Measurements from ENCODE around the gene CHRNB1.

Gene CHRNB1

GRCh38 chr17:7411427-7411750 lies 33.5 kb upstream of the CHRNB1 start:
- H3K27ac ChIP-seq, result peak overlapping the region in 1 of 21 experiments; percentile 10
- no peak overlapping the region for H3K4me3 ChIP-seq

DNA sequence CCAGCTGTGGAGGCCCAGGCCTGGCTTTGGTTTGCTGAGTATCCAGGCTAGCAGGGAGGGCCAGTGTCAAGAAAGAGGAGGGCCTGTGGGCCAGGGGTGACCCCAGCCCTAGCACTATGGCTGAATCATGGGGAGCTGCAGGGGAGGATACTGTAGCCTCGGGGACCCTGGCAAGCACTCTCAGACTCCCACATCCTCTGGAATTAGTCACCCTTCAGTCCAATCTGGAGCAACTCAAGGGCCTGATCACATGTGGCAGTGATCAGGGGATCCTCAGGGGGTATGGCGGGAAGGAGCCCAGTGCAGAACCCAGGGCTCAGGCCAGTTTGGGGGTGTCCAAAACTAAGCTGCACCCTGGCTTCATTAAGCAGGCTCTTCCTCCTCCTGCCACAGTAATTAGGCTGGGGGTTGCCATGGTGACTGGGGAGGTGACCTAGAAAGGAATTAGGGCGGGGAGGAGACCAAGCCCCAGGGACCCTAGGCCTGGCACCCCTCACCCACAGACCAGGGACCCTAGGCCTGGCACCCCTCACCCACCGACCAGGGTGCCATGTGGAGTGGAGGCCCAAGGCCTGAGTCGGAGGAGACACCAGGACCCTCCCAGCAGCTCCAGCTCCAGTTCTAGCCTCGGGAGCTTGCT lies 31.4 kb upstream of the CHRNB1 start:
- Histone ChIP-seq H3K4me3 (no peak overlapping the region), H3K27ac (peak overlapping the region in 6 of 21 experiments; percentile 10 to 60 (median 26))

DNA sequence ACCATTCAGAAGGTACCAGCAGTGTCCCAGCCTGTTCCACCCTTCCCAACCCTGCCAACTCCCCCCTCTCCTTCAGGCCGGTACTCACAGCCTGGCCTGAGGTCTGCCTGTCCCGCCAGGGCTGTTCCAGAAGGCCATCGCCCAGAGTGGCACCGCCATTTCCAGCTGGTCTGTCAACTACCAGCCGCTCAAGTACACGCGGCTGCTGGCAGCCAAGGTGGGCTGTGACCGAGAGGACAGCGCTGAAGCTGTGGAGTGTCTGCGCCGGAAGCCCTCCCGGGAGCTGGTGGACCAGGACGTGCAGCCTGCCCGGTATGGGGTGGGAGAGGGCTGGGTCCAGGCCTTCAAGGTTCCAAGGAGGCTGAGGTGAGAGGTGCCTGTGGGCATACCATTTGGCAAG lies 30.0 kb upstream of the CHRNB1 start:
- no peak overlapping the region for H3K4me3 ChIP-seq
- H3K27ac ChIP-seq, result no peak overlapping the region

GRCh38 chr17:7415784-7416183 lies 29.1 kb upstream of the CHRNB1 start:
- Histone ChIP-seq H3K4me3 (no peak overlapping the region), H3K27ac (no peak overlapping the region)

DNA sequence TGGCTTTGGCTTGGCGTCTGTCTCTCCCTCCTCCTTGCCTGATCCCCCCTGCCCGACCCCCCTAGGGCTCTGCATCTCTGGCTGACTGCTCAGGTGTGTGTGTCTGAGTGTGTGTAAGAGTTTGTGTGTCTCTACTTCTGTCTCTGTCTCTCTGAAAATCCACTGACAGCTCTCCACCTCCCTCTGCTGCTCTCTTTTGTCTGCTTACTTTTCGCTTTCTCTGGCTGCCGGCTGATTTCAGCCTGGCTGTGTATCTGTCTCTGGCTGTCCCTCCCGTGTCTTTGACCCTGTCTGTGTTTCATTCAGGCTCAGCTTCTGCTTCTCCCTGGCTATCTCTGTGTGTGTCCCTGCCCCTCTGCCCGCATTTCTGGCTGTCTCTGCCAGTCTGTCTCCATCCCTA lies 28.5 kb upstream of the CHRNB1 start:
- no peak overlapping the region for H3K4me3 ChIP-seq
- no peak overlapping the region for H3K27ac ChIP-seq

DNA sequence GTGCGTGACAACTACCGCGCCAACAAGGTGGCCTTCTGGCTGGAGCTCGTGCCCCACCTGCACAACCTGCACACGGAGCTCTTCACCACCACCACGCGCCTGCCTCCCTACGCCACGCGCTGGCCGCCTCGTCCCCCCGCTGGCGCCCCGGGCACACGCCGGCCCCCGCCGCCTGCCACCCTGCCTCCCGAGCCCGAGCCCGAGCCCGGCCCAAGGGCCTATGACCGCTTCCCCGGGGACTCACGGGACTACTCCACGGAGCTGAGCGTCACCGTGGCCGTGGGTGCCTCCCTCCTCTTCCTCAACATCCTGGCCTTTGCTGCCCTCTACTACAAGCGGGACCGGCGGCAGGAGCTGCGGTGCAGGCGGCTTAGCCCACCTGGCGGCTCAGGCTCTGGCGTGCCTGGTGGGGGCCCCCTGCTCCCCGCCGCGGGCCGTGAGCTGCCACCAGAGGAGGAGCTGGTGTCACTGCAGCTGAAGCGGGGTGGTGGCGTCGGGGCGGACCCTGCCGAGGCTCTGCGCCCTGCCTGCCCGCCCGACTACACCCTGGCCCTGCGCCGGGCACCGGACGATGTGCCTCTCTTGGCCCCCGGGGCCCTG lies 27.7 kb upstream of the CHRNB1 start:
- no peak overlapping the region for H3K4me3 ChIP-seq
- H3K27ac ChIP-seq, result no peak overlapping the region

DNA sequence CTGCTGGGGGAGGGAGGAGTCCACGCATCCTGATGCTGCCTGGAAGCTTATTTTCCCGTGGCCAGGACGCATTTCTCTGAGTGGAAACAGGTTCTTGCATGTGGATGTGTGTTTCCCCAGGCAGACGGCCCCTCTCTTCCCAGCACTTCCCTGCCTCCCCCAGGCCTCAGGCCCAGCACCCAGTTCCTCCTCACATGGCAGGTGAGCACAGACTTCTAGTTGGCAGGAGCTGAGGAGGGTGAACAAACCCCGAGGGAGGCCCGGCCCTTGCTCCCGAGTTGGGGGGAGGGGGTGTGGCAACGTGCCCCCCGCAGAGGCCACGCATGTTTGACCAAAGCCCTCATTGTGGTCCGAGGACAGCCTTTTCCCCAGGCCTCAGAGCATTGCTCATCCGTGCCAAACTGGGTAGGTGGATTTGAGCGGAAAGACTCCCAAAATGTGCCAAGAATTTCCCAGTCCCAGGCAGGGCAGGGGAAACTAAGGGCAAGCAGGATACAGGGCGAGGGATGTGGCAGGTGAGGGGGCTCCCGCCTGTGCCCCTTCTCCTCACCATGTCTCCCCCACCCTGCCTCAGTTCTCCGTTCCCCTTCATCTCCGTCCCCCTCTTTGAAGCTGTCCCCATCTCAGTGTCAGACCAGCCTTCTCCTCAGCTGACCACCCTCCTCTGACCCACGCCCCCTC lies 26.2 kb upstream of the CHRNB1 start:
- Histone ChIP-seq H3K4me3 (no peak overlapping the region), H3K27ac (no peak overlapping the region)

GRCh38 chr17:7419819-7420610 lies 24.8 kb upstream of the CHRNB1 start, which contains the start of gene SPEM1:
Gene SPEM1 (plus strand): TSS chr17:7420324. CDS start chr17:7420385, 61 bp downstream.
- Histone ChIP-seq H3K4me3 (no peak within 1 kb of the TSS), H3K27ac (no peak within 1 kb of the TSS)

DNA sequence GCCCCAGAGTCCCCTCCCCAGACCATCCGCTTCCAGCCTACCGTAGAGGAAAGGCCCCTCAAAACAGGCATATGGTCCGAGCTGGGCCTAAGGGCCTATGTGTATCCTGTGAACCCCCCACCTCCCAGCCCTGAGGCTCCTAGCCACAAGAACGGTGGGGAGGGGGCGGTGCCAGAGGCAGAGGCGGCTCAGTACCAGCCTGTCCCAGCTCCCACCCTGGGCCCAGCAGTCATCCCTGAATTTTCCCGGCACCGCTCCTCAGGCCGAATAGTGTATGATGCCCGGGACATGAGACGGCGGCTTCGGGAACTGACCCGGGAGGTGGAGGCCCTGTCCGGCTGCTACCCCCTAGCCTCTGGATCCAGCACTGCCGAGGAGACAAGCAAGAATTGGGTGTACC lies 23.7 kb upstream of the CHRNB1 start:
- no peak overlapping the region for H3K27ac ChIP-seq
- H3K4me3 ChIP-seq, result no peak overlapping the region

DNA sequence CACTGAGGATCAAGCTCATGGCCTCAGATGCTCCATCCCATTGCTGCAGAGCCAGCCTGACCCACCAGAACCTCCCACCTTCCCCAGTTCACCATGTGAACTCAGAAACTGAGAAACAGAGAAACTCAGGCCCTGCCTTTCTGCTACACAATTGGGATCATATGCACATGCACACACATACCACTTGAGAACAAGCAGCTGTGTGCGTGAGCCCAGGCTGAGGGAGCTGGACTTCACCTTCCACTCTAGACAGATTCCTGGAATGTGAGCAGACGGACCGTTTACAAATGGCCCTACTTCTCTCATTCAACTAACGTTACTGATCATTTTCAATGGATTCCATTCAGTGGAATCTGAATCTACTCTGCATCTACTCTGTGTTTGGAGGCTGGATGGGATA lies 21.2 kb upstream of the CHRNB1 start:
- no peak overlapping the region for H3K4me3 ChIP-seq

DNA sequence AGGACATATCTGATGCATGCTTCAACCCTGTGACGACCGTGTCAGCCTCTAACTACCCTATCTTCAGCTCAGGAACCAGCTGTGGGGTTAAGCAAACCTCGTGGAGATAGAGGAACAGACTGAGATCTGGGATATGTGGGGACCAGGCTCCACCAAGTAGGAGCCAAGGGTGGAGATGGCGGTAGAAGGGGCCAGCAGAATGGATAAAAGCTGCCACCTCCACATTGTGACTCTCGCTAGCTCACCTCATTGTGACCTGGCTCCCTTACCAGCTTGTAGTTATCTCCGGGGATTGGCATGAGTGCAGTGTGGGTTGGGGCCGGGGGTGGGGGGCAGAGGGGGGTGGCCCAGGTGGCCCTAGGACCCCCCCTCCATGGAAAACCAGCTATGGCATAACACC lies 19.5 kb upstream of the CHRNB1 start, which contains the start of gene SPEM2:
Gene SPEM2, plus strand, starts transcription at position 301 of the 400 bp plus-strand sequence. Its CDS starts 73 bp downstream, at position 374.
- Histone ChIP-seq H3K4me3 (no peak within 1 kb of the TSS), H3K27ac (no peak within 1 kb of the TSS)

More for the DNA sequence above, 21.2 kb upstream of the CHRNB1 start:
- H3K27ac ChIP-seq, result no peak overlapping the region

- no peak overlapping the region for H3K27ac ChIP-seq
- H3K4me3 ChIP-seq, result no peak overlapping the region
These were observed 19.1 kb upstream of the CHRNB1 start for GRCh38 chr17:7425756-7426155.

DNA sequence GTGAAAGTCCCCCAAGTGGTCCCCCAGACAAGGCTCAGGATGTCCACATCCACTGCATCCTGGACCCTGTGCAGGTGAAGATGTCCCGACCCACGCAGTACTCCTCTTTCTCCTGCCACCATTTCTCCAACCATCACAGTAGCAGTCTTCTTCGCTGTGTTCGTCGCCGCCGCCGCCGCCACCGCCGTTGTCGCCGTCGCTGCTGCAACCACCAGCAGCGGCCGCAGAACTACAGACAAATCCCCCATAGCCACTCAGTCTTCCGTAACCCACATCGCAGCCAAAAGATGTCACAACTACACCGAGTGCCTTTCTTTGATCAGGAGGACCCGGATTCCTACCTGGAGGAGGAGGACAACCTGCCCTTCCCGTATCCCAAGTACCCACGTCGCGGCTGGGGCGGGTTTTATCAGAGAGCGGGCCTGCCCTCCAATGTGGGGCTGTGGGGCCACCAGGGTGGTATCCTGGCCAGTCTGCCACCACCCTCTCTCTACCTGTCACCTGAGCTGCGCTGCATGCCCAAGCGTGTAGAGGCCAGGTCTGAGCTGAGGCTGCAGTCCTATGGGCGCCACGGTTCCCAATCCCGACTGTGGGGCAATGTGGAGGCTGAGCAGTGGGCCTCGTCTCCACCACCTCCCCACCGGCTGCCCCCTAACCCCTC lies 18.5 kb upstream of the CHRNB1 start:
- Histone ChIP-seq H3K4me3 (no peak overlapping the region), H3K27ac (no peak overlapping the region)

DNA sequence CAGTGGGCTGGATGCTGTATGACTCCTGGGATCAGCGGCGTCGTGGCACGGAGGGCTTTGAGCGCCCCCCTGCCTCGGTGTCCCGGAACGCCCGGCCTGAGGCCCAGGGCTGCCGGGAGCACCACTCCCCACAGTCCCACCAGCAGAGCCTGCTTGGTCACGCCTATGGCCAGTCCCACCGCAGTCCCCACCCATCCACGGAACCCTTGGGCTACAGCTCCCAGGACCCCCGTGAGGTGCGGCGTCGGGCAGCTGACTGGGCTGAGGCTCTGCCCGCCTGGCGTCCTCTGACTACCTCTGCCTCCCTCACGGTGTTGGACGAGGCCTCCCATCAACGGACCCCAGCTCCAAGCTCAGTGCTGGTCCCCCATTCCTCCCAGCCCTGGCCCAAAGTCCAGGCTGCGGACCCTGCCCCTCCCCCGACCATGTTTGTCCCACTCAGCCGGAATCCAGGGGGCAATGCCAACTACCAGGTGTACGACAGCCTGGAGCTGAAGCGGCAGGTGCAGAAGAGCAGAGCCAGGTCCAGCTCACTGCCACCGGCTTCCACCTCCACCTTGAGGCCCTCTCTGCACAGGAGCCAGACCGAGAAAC lies 17.9 kb upstream of the CHRNB1 start:
- no peak overlapping the region for H3K27ac ChIP-seq

GRCh38 chr17:7427549-7427948 lies 17.3 kb upstream of the CHRNB1 start:
- Histone ChIP-seq H3K27ac (no peak overlapping the region), H3K4me3 (no peak overlapping the region)

More for the DNA sequence above, 17.9 kb upstream of the CHRNB1 start:
- no peak overlapping the region for H3K4me3 ChIP-seq

DNA sequence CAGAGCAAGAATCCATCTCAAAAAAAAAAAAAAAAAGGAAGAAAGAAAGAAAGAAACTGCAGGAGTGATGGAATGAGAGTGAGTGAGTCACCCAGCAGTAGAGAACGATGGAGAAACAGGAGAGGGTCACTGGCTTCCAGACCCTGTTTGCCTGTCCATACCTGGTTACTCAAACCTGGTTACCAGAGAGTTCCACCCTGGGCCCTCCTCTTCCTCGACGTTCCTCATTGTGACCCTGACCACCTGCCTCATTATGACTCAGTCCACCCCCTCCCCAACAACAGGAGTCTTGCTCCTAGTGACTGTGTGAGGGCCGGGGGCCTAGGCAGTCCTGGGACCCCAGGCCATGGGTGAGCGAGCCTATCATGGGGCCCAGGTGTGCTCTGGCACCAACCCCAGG lies 16.3 kb upstream of the CHRNB1 start, which contains the start of gene SPEM3:
Gene SPEM3, plus strand, starts transcription at position 301 of the 400 bp plus-strand sequence. Its CDS starts 46 bp downstream, at position 347.
- Histone ChIP-seq H3K27ac (no peak within 1 kb of the TSS), H3K4me3 (no peak within 1 kb of the TSS)

- Histone ChIP-seq H3K4me3 (no peak overlapping the region), H3K27ac (no peak overlapping the region)
These were observed 15.1 kb upstream of the CHRNB1 start for GRCh38 chr17:7429722-7430121.

DNA sequence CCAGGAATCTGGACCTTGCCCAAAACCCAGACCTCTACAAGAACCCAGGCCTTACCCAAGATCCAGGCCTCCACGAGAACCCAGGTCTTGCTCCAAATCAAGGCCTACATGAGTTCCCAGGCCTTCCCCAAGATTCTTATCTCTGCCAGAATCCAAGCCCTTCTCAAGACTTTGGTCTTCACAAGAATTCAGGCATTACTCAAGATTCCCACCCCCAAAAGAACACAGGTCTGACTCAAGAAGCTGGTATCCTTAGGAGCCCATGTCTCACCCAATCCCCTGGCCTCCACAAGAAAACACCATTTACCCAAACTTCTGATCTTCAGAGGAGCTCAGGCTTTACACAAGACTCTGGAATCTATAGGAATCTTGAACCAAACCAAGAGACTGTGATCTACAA lies 13.6 kb upstream of the CHRNB1 start:
- Histone ChIP-seq H3K4me3 (no peak overlapping the region), H3K27ac (no peak overlapping the region)

DNA sequence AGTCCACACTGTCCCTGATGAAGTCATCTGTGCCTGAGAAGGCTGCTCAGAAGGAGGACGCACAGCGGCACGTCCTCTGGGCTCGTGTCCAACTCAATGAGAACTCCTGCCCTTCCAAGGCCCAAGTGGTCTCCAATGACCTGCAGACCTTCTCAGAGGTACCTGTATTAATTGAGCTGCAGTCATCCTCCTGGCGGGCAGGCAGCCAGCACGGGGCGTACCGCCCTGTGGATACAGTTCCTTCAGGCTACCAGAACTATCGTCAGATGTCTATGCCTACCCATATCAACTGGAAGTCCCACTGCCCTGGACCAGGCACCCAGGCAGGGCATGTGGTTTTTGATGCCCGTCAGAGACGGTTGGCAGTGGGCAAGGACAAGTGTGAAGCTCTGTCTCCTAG lies 12.6 kb upstream of the CHRNB1 start:
- Histone ChIP-seq H3K27ac (no peak overlapping the region), H3K4me3 (no peak overlapping the region)
